HG02884 (cell line): ENCODE measurements around the gene TMEM94.
"Not testable (repeated sequence)": the region's sequence is repeated elsewhere in the genome, so short reads cannot be mapped to it uniquely, and the experiment has no call there.

Experiments used
- ATAC-seq: cut with Tn5 transposase; IDR thresholded peaks from one replicate; pipeline ENCODE4 v1.9.1; 2021; ENCODE audit warnings: mild to moderate bottlenecking, moderate library complexity; ENCODE audit not compliant: unreplicated experiment

The TMEM94 gene

GRCh38 chr17:75476271-75476671 is 19.8 kb downstream of the TMEM94 start:
- no peak for ATAC-seq

GRCh38 chr17:75476752-75477489 is 20.5 kb downstream of the TMEM94 start:
- ATAC-seq = no peak

- ATAC-seq = not testable (repeated sequence)
These were observed 21.0 kb downstream of the TMEM94 start for GRCh38 chr17:75477490-75477862.

- no peak for ATAC-seq
These were observed 22.1 kb downstream of the TMEM94 start for GRCh38 chr17:75478508-75478907.

GRCh38 chr17:75480281-75480680 is 23.8 kb downstream of the TMEM94 start:
- ATAC-seq = no peak

GRCh38 chr17:75481194-75482068 is 25.0 kb downstream of the TMEM94 start:
- ATAC-seq = no peak

GRCh38 chr17:75482098-75482942 is 25.9 kb downstream of the TMEM94 start:
- no peak for ATAC-seq

GRCh38 chr17:75485688-75486087 is 29.3 kb downstream of the TMEM94 start:
- ATAC-seq = no peak

- no peak for ATAC-seq
These were observed 29.7 kb downstream of the TMEM94 start for GRCh38 chr17:75486151-75486550.

- no peak for ATAC-seq
These were observed 30.5 kb downstream of the TMEM94 start for GRCh38 chr17:75486951-75487350.

- ATAC-seq = no peak
These were observed 31.1 kb downstream of the TMEM94 start for GRCh38 chr17:75487351-75488070.

GRCh38 chr17:75488693-75489510 is 32.5 kb downstream of the TMEM94 start:
- ATAC-seq = no peak

GRCh38 chr17:75489511-75489955 is 33.1 kb downstream of the TMEM94 start:
- no peak for ATAC-seq

GRCh38 chr17:75490173-75490743 is 33.8 kb downstream of the TMEM94 start:
- no peak for ATAC-seq

- ATAC-seq = no peak
These were observed 34.7 kb downstream of the TMEM94 start for GRCh38 chr17:75490953-75491649.

GRCh38 chr17:75491680-75492079 is 35.2 kb downstream of the TMEM94 start:
- ATAC-seq = no peak

GRCh38 chr17:75492555-75493168 is 36.2 kb downstream of the TMEM94 start:
- ATAC-seq = no peak

- ATAC-seq = no peak
These were observed 37.2 kb downstream of the TMEM94 start for GRCh38 chr17:75493476-75494129.
